ENCODE measurements around the gene ADGRV1.
"Not testable (repeated sequence)": the region's sequence is repeated elsewhere in the genome, so short reads cannot be mapped to it uniquely, and the experiment has no call there.

The ADGRV1 gene

GRCh38 chr5:91007780-91008402 is 449.3 kb downstream of the ADGRV1 start:
- no peak for DNase-seq

GRCh38 chr5:91010090-91010489 is 451.5 kb downstream of the ADGRV1 start:
- DNase-seq: no peak

GRCh38 chr5:91011029-91011428 is 452.4 kb downstream of the ADGRV1 start:
- DNase-seq: no peak

GRCh38 chr5:91012867-91013266 is 454.3 kb downstream of the ADGRV1 start:
- DNase-seq: not testable (repeated sequence)

DNA sequence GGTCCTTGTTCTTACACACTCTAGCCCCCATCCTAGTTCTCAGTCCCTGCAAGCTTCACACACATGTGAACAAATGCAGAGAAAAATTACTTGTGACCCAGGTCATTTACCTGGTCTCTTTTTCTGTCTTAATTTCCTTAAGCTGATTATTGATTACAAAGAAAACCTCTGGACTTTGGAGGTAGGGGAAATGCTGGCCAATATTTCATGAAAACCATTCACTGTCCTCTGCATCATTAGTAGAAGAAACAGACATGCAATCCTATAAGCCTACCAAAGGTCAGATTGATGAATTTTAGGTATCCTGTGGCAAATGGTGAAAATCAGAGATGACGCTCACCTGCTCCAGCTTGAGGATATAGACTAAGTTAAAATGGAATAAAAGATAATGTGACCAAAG is 457.7 kb downstream of the ADGRV1 start:
- DNase-seq: no peak

DNA sequence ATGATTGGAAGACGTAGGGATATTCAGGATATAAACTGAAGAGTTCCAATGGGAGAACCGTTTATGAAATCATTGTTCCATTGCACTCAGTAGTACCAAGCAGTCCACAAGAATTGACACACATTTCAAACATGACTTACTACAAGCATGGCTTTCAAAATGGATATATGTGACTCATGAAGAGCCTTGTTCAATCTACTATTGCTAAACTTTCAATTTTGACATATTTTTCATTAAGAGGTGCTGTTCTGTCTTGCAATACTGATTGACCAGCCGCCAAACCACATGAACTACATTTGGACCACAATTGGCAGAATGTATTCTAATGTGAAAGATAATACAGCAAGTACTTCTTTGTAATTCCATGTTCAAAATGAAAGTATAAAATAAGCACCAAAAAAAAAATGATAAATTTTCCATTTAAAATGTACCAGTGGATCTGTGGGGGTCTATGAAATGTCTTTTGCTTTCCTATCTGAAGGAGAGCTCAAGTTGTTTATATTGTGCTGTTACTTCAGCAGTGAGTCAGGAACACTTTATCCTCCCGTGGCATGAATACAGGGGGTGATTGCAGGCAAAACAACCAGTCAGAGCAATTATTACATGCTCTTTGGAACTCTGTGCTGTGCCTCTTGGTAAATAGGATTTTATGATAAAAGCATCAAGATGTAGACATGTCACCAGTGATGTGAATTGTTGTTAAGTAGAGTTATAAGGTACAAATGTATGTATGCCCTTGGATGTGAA is 458.5 kb downstream of the ADGRV1 start:
- DNase-seq: no peak

DNA sequence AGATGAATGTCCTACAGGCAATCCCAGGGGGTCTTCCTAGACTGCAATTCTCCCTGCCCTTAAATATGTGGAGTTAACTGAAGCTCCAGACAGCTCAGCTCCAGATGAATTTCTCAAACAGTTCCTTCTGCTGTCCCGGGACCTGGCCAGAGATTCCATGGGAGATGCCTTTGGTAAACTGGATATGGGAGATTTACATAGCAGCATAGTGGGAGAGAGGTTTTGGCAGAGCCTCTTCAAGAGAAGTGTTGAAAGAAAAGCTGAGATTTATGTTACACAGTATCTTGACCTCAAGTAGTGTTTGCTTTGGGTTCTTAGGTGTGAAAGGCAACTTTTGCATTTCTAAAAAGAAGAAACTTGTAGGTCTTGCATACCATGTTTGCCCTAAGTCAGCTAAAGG is 459.6 kb downstream of the ADGRV1 start:
- no peak for DNase-seq

- DNase-seq: no peak
Measured at GRCh38 chr5:91018712-91019371, 460.2 kb downstream of the ADGRV1 start.

DNA sequence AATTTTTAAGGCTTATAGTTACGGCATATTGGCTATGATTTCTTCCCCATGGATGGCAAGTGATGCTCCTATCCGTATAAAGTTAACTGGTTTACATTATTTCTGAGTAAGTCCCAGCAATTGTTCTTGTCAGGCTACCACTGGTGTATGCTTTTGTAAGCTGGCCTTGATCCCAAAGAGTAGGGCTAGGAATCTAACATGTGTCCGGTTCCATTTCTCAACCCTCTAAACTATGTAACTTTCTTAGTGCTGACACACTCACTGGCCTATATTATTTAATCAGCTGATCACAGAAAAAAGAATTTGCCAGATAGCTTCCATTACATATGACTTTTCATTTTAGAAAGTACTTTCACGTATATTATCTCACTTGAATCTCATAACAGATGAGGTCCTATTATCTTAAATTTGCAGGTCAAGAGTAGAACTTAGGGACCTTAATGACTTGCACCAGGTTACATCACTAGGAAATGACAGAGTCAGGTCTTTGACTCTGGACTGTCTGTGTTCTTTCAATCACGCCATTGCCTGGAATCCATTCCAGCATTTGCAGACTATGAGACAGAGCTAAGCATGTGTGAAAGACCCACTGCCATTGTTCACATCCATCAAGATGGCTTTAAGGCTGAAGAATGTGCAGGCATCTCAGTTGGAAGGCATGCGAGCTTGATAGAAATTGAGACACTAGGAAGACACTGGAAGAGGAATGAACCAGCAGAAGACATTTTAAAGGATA is 461.6 kb downstream of the ADGRV1 start:
- DNase-seq: no peak

GRCh38 chr5:91022518-91022917 is 463.9 kb downstream of the ADGRV1 start:
- no peak for DNase-seq

DNA sequence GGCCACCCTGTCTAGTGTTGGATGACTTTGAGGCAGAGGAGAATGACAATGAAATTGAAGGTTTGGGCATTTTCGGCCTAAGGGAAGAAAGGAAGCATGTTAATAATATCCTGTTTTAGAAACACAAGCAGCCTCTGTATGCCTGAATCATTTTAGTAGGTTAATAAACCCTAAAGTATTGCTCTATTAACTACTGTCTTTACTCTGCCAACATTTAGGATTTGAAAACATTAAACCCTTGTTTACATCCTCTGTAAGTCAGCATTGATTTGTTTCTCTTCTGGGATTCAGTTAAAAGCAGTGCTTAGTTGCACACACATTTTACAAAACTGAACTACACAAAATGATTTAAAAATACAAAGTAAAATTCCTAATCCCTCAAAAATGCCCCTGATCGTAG is 465.6 kb downstream of the ADGRV1 start:
- DNase-seq: no peak

DNA sequence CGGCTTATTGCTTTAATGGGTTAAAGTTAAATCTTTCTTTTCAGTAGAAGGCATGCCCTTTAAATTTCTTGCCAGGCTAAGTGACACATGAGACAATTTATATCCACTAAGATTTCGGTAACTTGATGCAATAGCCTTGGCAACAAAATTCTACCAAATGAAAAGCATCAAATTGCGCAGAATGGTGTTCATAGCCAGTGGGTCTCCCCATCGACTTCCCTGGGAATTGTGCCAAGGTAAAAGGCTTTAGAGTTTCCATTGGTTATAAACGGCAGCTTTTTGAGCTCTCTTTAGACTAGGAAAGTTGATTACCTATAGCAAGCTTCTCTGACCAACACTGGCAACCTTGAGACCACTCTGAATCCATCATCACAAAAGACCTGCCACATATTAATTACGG is 466.1 kb downstream of the ADGRV1 start:
- no peak for DNase-seq

GRCh38 chr5:91025449-91025848 is 466.9 kb downstream of the ADGRV1 start:
- no peak for DNase-seq

DNA sequence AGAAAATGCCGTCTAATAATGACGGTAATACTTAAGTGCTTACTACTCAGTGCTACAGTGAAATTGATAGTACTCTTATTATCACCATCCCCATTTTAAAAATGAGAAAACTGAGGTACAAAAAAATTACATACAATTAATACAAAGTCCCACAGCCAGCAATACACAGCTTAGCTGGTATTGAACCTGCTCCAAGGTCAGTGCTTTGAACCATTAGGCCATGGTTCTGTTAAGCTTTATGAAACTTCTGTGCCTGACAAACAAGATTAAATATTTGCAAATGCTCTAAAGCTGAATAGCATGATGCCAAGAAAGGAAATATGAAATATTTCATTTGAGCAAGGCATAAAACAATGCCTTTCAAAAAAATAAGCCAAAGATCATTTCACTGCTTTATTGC is 467.4 kb downstream of the ADGRV1 start:
- no peak for DNase-seq

GRCh38 chr5:91026466-91026865 is 467.9 kb downstream of the ADGRV1 start:
- no peak for DNase-seq

- no peak for DNase-seq
Measured at GRCh38 chr5:91027405-91028139, 469.0 kb downstream of the ADGRV1 start.

DNA sequence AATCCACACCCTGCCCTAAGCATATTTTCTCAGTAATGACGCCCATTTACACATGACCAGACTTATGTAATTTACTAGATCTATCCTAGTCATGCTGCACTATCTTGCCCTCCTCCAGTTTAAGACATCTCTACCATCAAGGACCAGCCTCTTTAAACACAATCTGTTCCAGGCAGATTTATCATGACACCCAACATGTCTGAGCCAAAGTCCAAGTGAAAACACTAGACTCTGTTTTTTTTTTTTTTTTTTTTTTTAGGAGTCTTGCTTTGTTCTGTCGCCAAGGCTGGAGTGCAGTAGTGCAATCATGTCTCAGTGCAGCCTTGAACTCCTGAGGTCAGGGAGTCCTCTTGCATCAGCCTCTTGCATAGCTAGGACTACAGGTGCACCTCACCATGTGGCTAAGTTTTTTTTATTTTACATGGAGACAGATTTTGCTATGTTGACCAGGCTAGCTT is 469.9 kb downstream of the ADGRV1 start:
- no peak for DNase-seq

DNA sequence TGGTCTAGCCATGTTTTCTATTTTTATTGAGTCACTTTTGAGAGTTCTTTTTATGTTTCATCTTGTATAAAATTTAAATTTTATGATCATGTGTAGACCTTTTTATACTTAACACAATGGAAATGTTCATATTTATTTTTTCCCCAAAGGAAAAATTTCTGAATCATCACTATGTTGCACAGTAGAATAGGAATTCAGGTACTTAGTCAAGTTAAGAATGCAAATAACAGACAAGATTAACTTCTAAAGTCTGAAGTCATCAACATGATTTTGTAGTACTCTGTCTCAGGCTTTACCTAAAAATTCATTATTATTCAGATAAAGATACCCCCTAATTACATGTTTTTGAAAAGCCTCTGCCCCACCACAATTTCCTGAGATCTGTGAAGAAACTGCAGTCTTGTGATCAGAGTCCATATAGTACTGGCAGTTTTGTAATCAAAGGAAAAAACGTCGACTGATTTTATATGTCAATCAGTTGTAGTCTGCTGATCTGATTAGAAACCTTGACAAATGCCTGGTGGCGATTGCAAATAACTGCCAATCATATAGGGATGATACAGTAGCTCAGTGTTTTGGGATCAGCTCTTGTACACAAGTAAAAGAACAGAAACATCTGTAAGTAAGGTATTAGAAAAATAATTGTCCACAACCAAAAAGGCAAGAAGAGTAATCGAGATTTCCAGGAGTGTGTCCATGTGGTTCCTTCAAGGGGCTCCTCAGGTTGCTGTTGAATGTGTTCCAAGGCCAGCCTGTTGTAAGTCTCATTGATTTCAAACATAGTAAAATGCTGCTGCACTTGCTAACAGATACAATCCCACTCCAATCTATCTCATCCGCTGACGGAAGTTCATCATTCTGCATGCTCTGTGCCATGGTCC is 472.2 kb downstream of the ADGRV1 start:
- no peak for DNase-seq

DNA sequence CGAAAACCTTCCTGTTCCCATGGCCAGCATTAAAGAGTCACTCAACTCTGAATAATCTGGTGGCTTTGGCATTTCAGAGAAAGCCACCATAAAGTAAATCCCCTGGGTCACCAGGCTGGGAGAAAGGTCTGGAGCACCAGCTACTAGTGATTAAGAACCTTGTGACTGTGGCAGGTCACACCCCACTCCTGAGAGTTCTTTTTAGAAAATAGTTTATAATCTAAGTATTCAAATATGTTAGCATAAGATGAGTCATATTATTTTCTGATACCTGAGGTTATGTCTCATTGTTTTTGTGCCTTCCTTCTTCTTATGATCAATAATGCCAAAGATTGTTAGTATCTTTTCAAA is 472.8 kb downstream of the ADGRV1 start:
- no peak for DNase-seq

DNA sequence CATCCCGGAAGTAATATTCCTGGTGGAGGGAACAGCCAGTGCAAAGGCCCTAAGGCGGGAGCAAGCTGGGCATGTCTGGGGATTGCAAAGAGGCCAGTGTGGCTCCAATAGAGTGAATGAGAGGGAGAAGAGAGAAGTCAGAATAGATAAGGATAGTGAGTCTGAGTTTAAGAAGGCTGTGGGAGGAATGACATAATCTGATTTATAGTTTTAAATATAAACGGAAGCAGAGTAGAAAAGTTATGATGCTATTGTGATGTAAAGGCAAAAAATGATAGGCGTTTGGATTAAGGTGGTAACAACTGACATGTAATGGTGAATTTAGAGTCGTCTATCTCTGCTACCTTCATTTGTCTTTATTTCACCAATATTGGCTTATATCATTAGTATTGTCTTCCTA is 473.5 kb downstream of the ADGRV1 start:
- DNase-seq: no peak

DNA sequence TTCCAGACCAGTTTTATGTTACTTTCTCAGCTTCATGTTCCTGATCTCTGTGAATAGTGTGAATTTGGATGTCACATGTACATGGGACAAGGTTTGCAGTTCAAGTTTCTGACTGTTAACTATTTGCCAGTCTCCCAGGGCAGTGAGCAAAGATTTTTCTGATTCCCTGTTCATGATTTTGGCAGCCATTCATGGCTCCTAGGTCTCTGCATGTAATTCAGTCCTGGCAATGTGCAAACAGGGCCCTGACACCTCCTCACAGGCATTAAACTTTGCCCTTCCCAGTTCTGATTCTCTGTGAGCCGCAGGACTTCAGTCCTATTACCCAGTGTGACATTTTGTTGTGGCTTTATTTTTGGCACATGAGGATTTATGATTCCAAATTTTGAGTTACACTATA is 474.8 kb downstream of the ADGRV1 start:
- no peak for DNase-seq

Measured in NCI-H526 treated with DMSO at 0.1 percent for 48 hours (cell line).